AG10803 (cell line): ENCODE results near the gene HNRNPAB.

Experiments
- DNase-seq: peaks from one replicate; pipeline ENCODE4 v3.0.0; 2010; ENCODE audit warnings: low read depth
- H3K4me3 ChIP-seq: 2 replicates; pipeline ENCODE4 v1.5.1; 2011; ENCODE audit warnings: mild to moderate bottlenecking, low read length, control low read depth
- CTCF ChIP-seq: conservative IDR thresholded peaks from 2 replicates; pipeline ENCODE4 v1.5.1; 2011; ENCODE audit warnings: mild to moderate bottlenecking, low read length, control low read depth, inconsistent platforms

The HNRNPAB gene

GRCh38 chr5:178212241-178213002 lies 8.1 kb downstream of the HNRNPAB start:
- no peak for DNase-seq
- H3K4me3 ChIP-seq: no peak overlapping the region
- no peak for TF ChIP-seq CTCF

- no peak for TF ChIP-seq CTCF
- DNase-seq: no peak
- H3K4me3 ChIP-seq: no peak overlapping the region
Measured at GRCh38 chr5:178213003-178213461, 8.7 kb downstream of the HNRNPAB start.

- TF ChIP-seq CTCF: no peak
- DNase-seq: no peak
- no peak overlapping the region for H3K4me3 ChIP-seq
Measured at GRCh38 chr5:178213748-178214151, 9.4 kb downstream of the HNRNPAB start.

GRCh38 chr5:178214160-178214803 lies 9.9 kb downstream of the HNRNPAB start:
- TF ChIP-seq CTCF: no peak
- DNase-seq: no peak
- no peak overlapping the region for H3K4me3 ChIP-seq

- no peak for DNase-seq
- no peak for TF ChIP-seq CTCF
- no peak overlapping the region for H3K4me3 ChIP-seq
Measured at GRCh38 chr5:178215280-178216002, 11.1 kb downstream of the HNRNPAB start.

- TF ChIP-seq CTCF: no peak
- no peak for DNase-seq
- no peak overlapping the region for H3K4me3 ChIP-seq
Measured at GRCh38 chr5:178216088-178216534, 11.8 kb downstream of the HNRNPAB start.
